Measurements from ENCODE around the gene CCNG2. TPM values are rescaled to one million over a fixed set of nuclear protein-coding genes. Genes with fewer than 3 reads are reported as not detected.

CCNG2 gene
- total and polyA plus RNA-seq, 2 of the 4 experiments (the other 2 are of a cell fraction), result 11.3 to 14.9 TPM

- no CpG with 5 or more reads among the region's 3 CpGs for WGBS, 2 experiments (ENCODE audit: extremely low coverage in 2 of 2, insufficient read length in 1 of 2)
Observed at GRCh38 chr4:77153006-77153405, 4.0 kb upstream of the CCNG2 start.

More at GRCh38 chr4:77153006-77153405, 4.0 kb upstream of the CCNG2 start:
- no peaks in the 10 kb centered on the region for H3K36me3 ChIP-seq (ENCODE audit: control insufficient read depth, insufficient read depth, low read length)
- no peak overlapping the region for H2BK20ac ChIP-seq (ENCODE audit: low read depth, low read length)
- no TSS peak for BruUV-seq (replicated peaks)
- no peak overlapping the region for H2AK9ac ChIP-seq (replicated peaks; ENCODE audit: low read depth, low read length, poor library complexity)
- intact Hi-C loops (cut with micrococcal nuclease), result loop anchor here (5.0 kb wide), 1 partner anchor 56 kb away; no protein-coding TSS in a partner anchor
- H3K79me1 ChIP-seq (ENCODE audit: low read depth in 1 of 2, low read length in 2 of 2), result 0 out of 4 replicates have a peak, but pooled peaks cover 0 to 5% of the 10 kb centered on the region in 2 experiments
- H4K20me1 ChIP-seq (ENCODE audit: insufficient read depth, low read length), result no peaks in the 10 kb centered on the region
- TF ChIP-seq CHD1 (IDR thresholded peaks at IDR 0.05; ENCODE audit: low read depth, low read length), result no peak
- TF ChIP-seq FOS (IDR thresholded peaks at IDR 0.05; ENCODE audit: low read depth, low read length), result no peak
- no peak for TF ChIP-seq RFX5 (IDR thresholded peaks at IDR 0.05; ENCODE audit: low read depth, low read length)
- no peak for TF ChIP-seq POLR2A (IDR thresholded peaks at IDR 0.05; ENCODE audit: low read depth, low read length)
- TF ChIP-seq BHLHE40 (IDR thresholded peaks at IDR 0.05; ENCODE audit: low read depth, low read length), result no peak
- no peak for TF ChIP-seq NFE2L2 (IDR thresholded peaks at IDR 0.05; ENCODE audit: low read depth, low read length)
- TF ChIP-seq USF2 (IDR thresholded peaks at IDR 0.05; ENCODE audit: low read depth, low read length), result no peak
- TF ChIP-seq RCOR1 (IDR thresholded peaks at IDR 0.05; ENCODE audit: insufficient replicate concordance, low read length), result no peak
- no peak for TF ChIP-seq ELK1 (IDR thresholded peaks at IDR 0.05; ENCODE audit: borderline replicate concordance, low read depth, low read length)
- TF ChIP-seq CTCF (conservative IDR thresholded peaks at IDR 0.05; ENCODE audit: low read depth, low read length), result no peak
- TF ChIP-seq MAFK (IDR thresholded peaks at IDR 0.05; ENCODE audit: low read depth, low read length), result no peak
- no peak for TF ChIP-seq MAZ (IDR thresholded peaks at IDR 0.05; ENCODE audit: borderline replicate concordance, low read depth, low read length)
- TF ChIP-seq SMC3 (IDR thresholded peaks at IDR 0.05; ENCODE audit: low read depth, low read length), result no peak
- no peak for TF ChIP-seq MXI1 (IDR thresholded peaks at IDR 0.05; ENCODE audit: borderline replicate concordance, low read depth, low read length)
- no peak for TF ChIP-seq RAD21 (IDR thresholded peaks at IDR 0.05; ENCODE audit: low read length)
- no peak for TF ChIP-seq CEBPB (IDR thresholded peaks at IDR 0.05; ENCODE audit: low read depth, low read length)
- no peak overlapping the region for H4K5ac ChIP-seq (ENCODE audit: low read depth, low read length)
- ATAC-seq (ENCODE audit: low read depth), result no peak
- no peaks in the 10 kb centered on the region for H3K9me3 ChIP-seq (ENCODE audit: control insufficient read depth, insufficient read depth, low read length)
- H3K27ac ChIP-seq (ENCODE audit: insufficient read depth, low read length), result no peak overlapping the region
- H3K14ac ChIP-seq (replicated peaks; ENCODE audit: low read depth, low read length), result no peak overlapping the region
- H2AK5ac ChIP-seq (ENCODE audit: low read depth, low read length), result no peak overlapping the region
- H3K18ac ChIP-seq (ENCODE audit: low read depth, low read length), result no peak overlapping the region
- DNase-seq, result no peak
- dilution Hi-C loops (cut with HindIII; ENCODE audit: low sequenced_read_pairs, unreplicated experiment), result no loop called here
- H4K91ac ChIP-seq (ENCODE audit: insufficient read depth, low read depth, low read length), result no peak overlapping the region
- no peak overlapping the region for H3K4me3 ChIP-seq (ENCODE audit: insufficient read depth, low read depth, low read length)
- H4K8ac ChIP-seq (ENCODE audit: low read depth in 2 of 2, low read length in 2 of 2), result no peak overlapping the region
- no peak overlapping the region for H2BK5ac ChIP-seq (ENCODE audit: low read depth, low read length, poor library complexity, severe bottlenecking)
- POLR2A ChIA-PET (ENCODE audit: unreplicated experiment), result no interaction called here
- H2BK15ac ChIP-seq (ENCODE audit: low read depth, low read length), result no peak overlapping the region
- in situ Hi-C loops (cut with MboI; ENCODE audit: low sequenced_read_pairs), result loop anchor here (25.0 kb wide), 1 partner anchor 391 kb away; no protein-coding TSS in a partner anchor
- H3K9ac ChIP-seq (ENCODE audit: low read depth, low read length), result no peak overlapping the region
- H2AFZ ChIP-seq (replicated peaks; ENCODE audit: low read length, poor library complexity), result no peak overlapping the region
- no peaks in the 10 kb centered on the region for H3K4me1 ChIP-seq (ENCODE audit: control insufficient read depth, insufficient read depth, low read length)
- CTCF ChIA-PET, result interaction anchor here (0.6 kb wide), 1 partner anchor 42 kb away, joined by 7 read pairs; no protein-coding TSS in a partner anchor
- no peak overlapping the region for H3K4me2 ChIP-seq (ENCODE audit: low read depth, low read length)
- H2BK120ac ChIP-seq (ENCODE audit: low read depth, low read length), result no peak overlapping the region
- H3K23ac ChIP-seq (ENCODE audit: low read depth, low read length), result no peak overlapping the region
- no peak overlapping the region for H3K56ac ChIP-seq (ENCODE audit: extremely low read depth, insufficient read depth, low read length)
- H3K9me1 ChIP-seq (ENCODE audit: insufficient read depth, low read length), result no peaks in the 10 kb centered on the region
- no peak overlapping the region for H3K4ac ChIP-seq (ENCODE audit: low read depth, low read length)
- peaks cover 8% of the 10 kb centered on the region for H3K27me3 ChIP-seq (ENCODE audit: control insufficient read depth, insufficient read depth, low read length)

Measured in IMR-90 (cell line).